Body of pancreas (tissue), 4 donors: ENCODE results near the gene ZXDC. TPM values are rescaled to one million over a fixed set of nuclear protein-coding genes. Genes with fewer than 3 reads are reported as not detected.

ENCODE experiments used
- ATAC-seq: fragments of 150-250 bp; one replicate; pipeline ENCODE4 v1.9.1; 2016
- DNase-seq, 4 donors: peaks; one replicate each; pipeline ENCODE4 v3.0.0-alpha.2; 2019
- H3K27ac ChIP-seq, 4 donors: fragments of 200-600 bp; sonication (generic); 1 replicate in 3 of 4; 2 replicates in 1 of 4; pipeline versions ENCODE4 v1.5.1 to v1.6.1; 2016 to 2019; ENCODE audit warnings: mild to moderate bottlenecking in 1 of 4, mixed read lengths in 1 of 4, moderate library complexity in 1 of 4
- H3K27me3 ChIP-seq, 2 donors: fragments of 200-600 bp; sonication (generic); one replicate each; pipeline ENCODE4 v1.6.0; 2016; ENCODE audit warnings: mild to moderate bottlenecking in 1 of 2
- H3K36me3 ChIP-seq, 2 donors: fragments of 200-600 bp; sonication (generic); replicated peaks in 1 of 2; 2 replicates each; pipeline ENCODE4 v1.5.1; 2016; ENCODE audit warnings: low read depth in 2 of 2; ENCODE audit not compliant: insufficient read depth in 1 of 2
- H3K4me1 ChIP-seq: fragments of 200-600 bp; sonication (generic); one replicate; pipeline ENCODE4 v1.6.0; 2016
- H3K4me3 ChIP-seq, 2 donors: fragments of 200-600 bp; sonication (generic); 1 replicate in 1 of 2; 2 replicates in 1 of 2; pipeline ENCODE4 v1.5.1; 2016 to 2019
- H3K9me3 ChIP-seq, 3 donors: fragments of 200-600 bp; sonication (generic); 1 replicate in 2 of 3; 2 replicates in 1 of 3; pipeline ENCODE4 v1.5.1; 2016
- CTCF ChIP-seq, 7 experiments: fragments of 450-650 bp in 4 of 7; fragments of 200-600 bp in 3 of 7; sonication (generic) in 3 of 7; IDR thresholded peaks; one replicate each; pipeline ENCODE4 v1.5.1; 2016 to 2019; ENCODE audit warnings: antibody characterized with exemption in 7 of 7
- POLR2A ChIP-seq, 3 donors: fragments of 450-650 bp; IDR thresholded peaks; one replicate each; pipeline ENCODE4 v1.6.1; 2016; ENCODE audit warnings: antibody characterized with exemption in 3 of 3, mild to moderate bottlenecking in 2 of 3
- whole genome bisulfite sequencing, 2 donors: methylation state at CpG; one replicate each; pipeline ENCODE4 v1.1.5; 2017; 5-methylcytosine and 5-hydroxymethylcytosine counted together
- intact Hi-C: fragments of 100-400 bp; cut with DNase I; formaldehyde crosslinking; loops from one replicate; pipeline ENCODE4 v1.15.1; 2023
- total RNA-seq, 2 donors: library from RNA; depleted of rRNA; stranded (reverse); fragments of >200 nt; gene quantifications; one replicate each; pipeline ENCODE4 v1.1.0, GENCODE V29; 2016

ZXDC gene
- total RNA-seq, 2 donors from 2014 or later = 33.9 to 39.4 TPM

GRCh38 chr3:126503701-126504100 is 28.0 kb upstream of the ZXDC start:
- Histone ChIP-seq H3K36me3 (no peaks in the 10 kb centered on the region), H3K4me1 (no peaks in the 10 kb centered on the region), H3K27ac (no peak overlapping the region), H3K4me3 (no peak overlapping the region), H3K27me3 (no peaks in the 10 kb centered on the region), H3K9me3 (no peaks in the 10 kb centered on the region)
- DNase-seq (no peak), ATAC-seq (no peak)
- intact Hi-C loops = no loop called here
- TF ChIP-seq POLR2A (IDR thresholded peaks at IDR 0.05) (no peak), CTCF (IDR thresholded peaks at IDR 0.05) (no peak)
- WGBS, 2 donors = 74 to 78% methylated on average over 8 to 10 of the region's 10 CpGs

- no peaks in the 10 kb centered on the region for H3K27me3 ChIP-seq
- intact Hi-C loops = no loop called here
- WGBS, 2 donors = 81 to 91% methylated on average over 1 of the region's 1 CpG
- H3K9me3 ChIP-seq = no peaks in the 10 kb centered on the region
- TF ChIP-seq POLR2A (IDR thresholded peaks at IDR 0.05) (no peak), CTCF (IDR thresholded peaks at IDR 0.05) (no peak)
- no peak overlapping the region for H3K27ac ChIP-seq
- ATAC-seq (no peak), DNase-seq (no peak)
- no peaks in the 10 kb centered on the region for H3K36me3 ChIP-seq
- no peak overlapping the region for H3K4me3 ChIP-seq
- no peaks in the 10 kb centered on the region for H3K4me1 ChIP-seq
These were observed 27.0 kb upstream of the ZXDC start for GRCh38 chr3:126502656-126503055.

DNA sequence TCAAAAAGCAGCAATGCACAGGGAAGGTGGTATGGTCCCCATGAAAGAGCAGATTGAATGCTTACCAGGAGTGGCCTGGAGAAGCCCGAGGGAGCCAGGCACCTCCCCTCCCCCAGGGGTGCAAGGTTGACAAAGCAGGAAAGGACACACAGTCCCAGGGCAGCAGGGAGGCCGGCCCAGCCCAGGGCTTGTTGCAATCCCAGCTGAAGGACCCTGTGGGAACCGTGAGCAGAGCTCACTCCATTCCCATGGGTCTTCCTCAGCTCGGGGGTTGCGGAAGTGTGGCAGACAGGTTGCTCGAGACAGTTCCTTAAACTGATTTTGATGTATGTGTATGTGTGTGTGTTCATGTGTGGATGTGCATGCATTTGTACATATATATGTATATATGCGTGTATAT is 26.0 kb upstream of the ZXDC start:
- Histone ChIP-seq H3K27ac (no peak overlapping the region), H3K4me1 (no peaks in the 10 kb centered on the region), H3K4me3 (no peak overlapping the region), H3K9me3 (no peaks in the 10 kb centered on the region), H3K27me3 (no peaks in the 10 kb centered on the region), H3K36me3 (no peaks in the 10 kb centered on the region)
- DNase-seq = no peak
- TF ChIP-seq POLR2A (IDR thresholded peaks at IDR 0.05) (no peak), CTCF (IDR thresholded peaks at IDR 0.05) (no peak)
- no peak for ATAC-seq
- intact Hi-C loops = no loop called here
- WGBS, 2 donors = 59 to 67% methylated on average over 6 to 7 of the region's 7 CpGs

GRCh38 chr3:126501054-126501453 is 25.4 kb upstream of the ZXDC start:
- Histone ChIP-seq H3K4me1 (no peaks in the 10 kb centered on the region), H3K36me3 (no peaks in the 10 kb centered on the region), H3K9me3 (no peaks in the 10 kb centered on the region), H3K27ac (no peak overlapping the region), H3K4me3 (no peak overlapping the region), H3K27me3 (no peaks in the 10 kb centered on the region)
- DNase-seq (no peak), ATAC-seq (no peak)
- WGBS, 2 donors = 55 to 57% methylated on average over 4 to 5 of the region's 5 CpGs
- intact Hi-C loops = no loop called here
- TF ChIP-seq CTCF (IDR thresholded peaks at IDR 0.05) = no peak
- no peak for TF ChIP-seq POLR2A (IDR thresholded peaks at IDR 0.05)

DNA sequence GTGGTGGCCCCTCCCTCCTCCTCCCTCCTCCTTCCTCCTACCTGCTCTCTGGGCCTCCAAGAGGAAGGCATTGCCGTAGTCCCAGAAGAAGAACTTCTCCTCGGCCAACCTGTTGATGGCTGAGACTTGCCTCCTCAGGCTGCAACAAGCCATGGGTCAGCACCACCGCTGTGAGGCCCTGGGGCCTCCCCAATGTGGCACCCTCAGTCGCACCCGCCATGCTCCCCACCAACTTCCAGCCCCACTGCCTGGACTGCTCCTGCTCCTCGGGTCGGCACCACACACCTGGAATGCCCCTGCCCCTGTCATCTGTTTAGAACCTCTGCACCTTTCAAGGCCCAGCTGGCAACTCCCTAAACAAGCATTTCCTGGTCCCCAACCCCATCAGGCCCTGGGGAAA is 24.3 kb upstream of the ZXDC start:
- DNase-seq (no peak), ATAC-seq (no peak)
- Histone ChIP-seq H3K9me3 (no peaks in the 10 kb centered on the region), H3K27me3 (no peaks in the 10 kb centered on the region), H3K36me3 (no peaks in the 10 kb centered on the region), H3K27ac (no peak overlapping the region), H3K4me1 (no peaks in the 10 kb centered on the region), H3K4me3 (no peak overlapping the region)
- intact Hi-C loops = no loop called here
- TF ChIP-seq POLR2A (IDR thresholded peaks at IDR 0.05) (no peak), CTCF (IDR thresholded peaks at IDR 0.05) (no peak)
- 70 to 91% methylated on average over 5 to 6 of the region's 7 CpGs for WGBS, 2 donors
